Ishikawa (cell line): Measurements from ENCODE around the gene ANKUB1.

ENCODE experiments used
- CEBPB ChIP-seq: IDR thresholded peaks from 2 replicates; pipeline ENCODE4 v1.6.1; 2012
- CREB1 ChIP-seq: IDR thresholded peaks from 2 replicates; pipeline ENCODE4 v1.6.1; 2012; ENCODE audit warnings: low read depth
- EP300 ChIP-seq: IDR thresholded peaks from 2 replicates; pipeline ENCODE4 v1.6.1; 2012; ENCODE audit warnings: borderline replicate concordance
- NFIC ChIP-seq: IDR thresholded peaks from 2 replicates; pipeline ENCODE4 v1.6.1; 2012
- RAD21 ChIP-seq: IDR thresholded peaks from 2 replicates; pipeline ENCODE4 v1.6.1; 2012; ENCODE audit warnings: low read depth
- REST ChIP-seq: IDR thresholded peaks from 2 replicates; pipeline ENCODE4 v1.6.1; 2012; ENCODE audit warnings: low read depth, mild to moderate bottlenecking
- USF1 ChIP-seq: IDR thresholded peaks from 2 replicates; pipeline ENCODE4 v1.6.1; 2012
- YY1 ChIP-seq: IDR thresholded peaks from 2 replicates; pipeline ENCODE4 v1.6.1; 2012; ENCODE audit warnings: low read depth
- ZBTB7A ChIP-seq: IDR thresholded peaks from 2 replicates; pipeline ENCODE4 v1.6.1; 2012; ENCODE audit warnings: low read depth

- TF ChIP-seq RAD21 = no peak
- no peak for TF ChIP-seq CREB1
- TF ChIP-seq YY1 = peak; percentile 38; the same call in 1 of the 2 replicates
- TF ChIP-seq EP300 = no peak
- no peak for TF ChIP-seq REST
- TF ChIP-seq NFIC = no peak
- TF ChIP-seq USF1 = no peak
- no peak for TF ChIP-seq ZBTB7A
- no peak for TF ChIP-seq CEBPB
Observed at GRCh38 chr3:149783576-149783975, 8.8 kb downstream of the ANKUB1 start.
